WI38 (cell line): Measurements from ENCODE around the gene CNOT8.

Experiments
- H3K4me3 ChIP-seq: 2 replicates; pipeline ENCODE4 v1.5.1; 2011; ENCODE audit warnings: low read depth, mild to moderate bottlenecking, control low read depth, low read length
- CTCF ChIP-seq: IDR thresholded peaks from 2 replicates; pipeline ENCODE4 v1.5.1; 2012; ENCODE audit warnings: low read depth, mild to moderate bottlenecking, control low read depth, low read length

Gene CNOT8

GRCh38 chr5:154868702-154869101 lies 10.3 kb downstream of the CNOT8 start:
- TF ChIP-seq CTCF: no peak
- no peak overlapping the region for H3K4me3 ChIP-seq

- no peak overlapping the region for H3K4me3 ChIP-seq
- TF ChIP-seq CTCF: no peak
Measured at GRCh38 chr5:154871734-154872133, 13.3 kb downstream of the CNOT8 start.

GRCh38 chr5:154873791-154874331 lies 15.4 kb downstream of the CNOT8 start:
- H3K4me3 ChIP-seq: no peak overlapping the region
- TF ChIP-seq CTCF: no peak

GRCh38 chr5:154878642-154879335 lies 20.4 kb downstream of the CNOT8 start:
- H3K4me3 ChIP-seq: no peak overlapping the region
- no peak for TF ChIP-seq CTCF

GRCh38 chr5:154881986-154882385 lies 23.6 kb downstream of the CNOT8 start:
- no peak overlapping the region for H3K4me3 ChIP-seq
- no peak for TF ChIP-seq CTCF

GRCh38 chr5:154884424-154884823 lies 26.0 kb downstream of the CNOT8 start:
- TF ChIP-seq CTCF: no peak
- H3K4me3 ChIP-seq: no peak overlapping the region

GRCh38 chr5:154885439-154885838 lies 27.0 kb downstream of the CNOT8 start:
- TF ChIP-seq CTCF: no peak
- no peak overlapping the region for H3K4me3 ChIP-seq
